Measurements from ENCODE around the gene UBE2K. TPM values are rescaled to one million over a fixed set of nuclear protein-coding genes. Genes with fewer than 3 reads are reported as not detected.

Gene UBE2K
- total RNA-seq, 2 donors from 2014 or later = 52.4 to 71.9 TPM

- intact Hi-C loops (cut with DNase I) = no loop called here
These were observed 127.8 kb downstream of the UBE2K start for GRCh38 chr4:39825741-39826231.

More at GRCh38 chr4:39825741-39826231, 127.8 kb downstream of the UBE2K start:
- DNase-seq (ENCODE audit: low spot score) = no peak

Other genes with a start within 250 kb of the UBE2K start
- 1,000 to 10,000 TPM; 1,546 to 2,356 TPM for gene RPL9, start 239.2 kb upstream of the UBE2K start, total RNA-seq
- 10 to 100 TPM in 1 of 2 donors, 1 to 10 TPM in 1; 9.2 to 12.8 TPM for gene LIAS, start 239.1 kb upstream of the UBE2K start, total RNA-seq
- gene UGDH, start 170.7 kb upstream of the UBE2K start, total RNA-seq = 100 to 1,000 TPM; 107 to 167 TPM
- 10 to 100 TPM; 95.3 to 98.0 TPM for gene SMIM14, start 59.3 kb upstream of the UBE2K start, total RNA-seq

Measured in posterior vena cava (tissue), 2 donors.